GM21526 (cell line): ENCODE measurements around the gene STAP1.

ENCODE experiments used
- ATAC-seq: cut with Tn5 transposase; IDR thresholded peaks from one replicate; pipeline ENCODE4 v1.9.1; 2021; ENCODE audit warnings: moderate library complexity; ENCODE audit not compliant: unreplicated experiment, low FRiP score

The STAP1 gene

DNA sequence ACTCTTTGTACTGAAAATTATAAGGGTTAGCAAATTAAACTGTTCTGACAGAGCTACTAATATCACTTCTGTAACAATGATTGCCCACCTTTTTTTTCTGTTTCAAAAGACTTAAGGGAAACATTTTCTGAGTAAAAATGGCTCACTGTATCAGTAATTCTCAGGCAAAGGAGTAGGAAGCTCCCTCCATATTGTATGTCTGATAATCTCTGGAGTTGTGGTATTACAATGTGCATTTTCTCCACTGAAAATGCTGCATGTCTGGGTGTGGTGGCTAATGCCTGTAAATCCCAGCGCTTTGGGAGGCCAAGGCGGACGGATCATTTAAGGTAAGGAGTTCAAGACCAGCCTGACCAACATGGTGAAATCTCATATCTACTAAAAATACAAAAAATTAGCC, 4.4 kb upstream of the STAP1 start:
- no peak for ATAC-seq

DNA sequence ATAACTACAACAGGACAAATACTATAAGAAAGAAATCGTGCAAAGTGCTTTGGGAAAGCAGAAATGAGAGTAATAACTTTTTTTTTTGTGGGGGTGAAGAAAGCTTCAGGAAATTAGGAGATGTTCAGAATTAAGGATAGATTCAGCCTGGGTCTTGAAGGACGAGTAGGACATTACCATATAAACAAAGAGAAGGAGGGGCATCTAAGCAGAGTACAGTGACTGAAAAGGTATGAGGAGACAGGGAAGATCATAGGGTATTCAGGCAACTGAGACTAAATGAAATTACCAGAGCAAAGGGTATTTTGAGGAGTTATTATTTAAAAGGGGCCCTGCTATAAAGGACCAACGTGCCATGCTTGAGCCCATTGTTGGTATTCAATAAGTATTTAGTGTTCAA, 3.1 kb upstream of the STAP1 start:
- no peak for ATAC-seq

DNA sequence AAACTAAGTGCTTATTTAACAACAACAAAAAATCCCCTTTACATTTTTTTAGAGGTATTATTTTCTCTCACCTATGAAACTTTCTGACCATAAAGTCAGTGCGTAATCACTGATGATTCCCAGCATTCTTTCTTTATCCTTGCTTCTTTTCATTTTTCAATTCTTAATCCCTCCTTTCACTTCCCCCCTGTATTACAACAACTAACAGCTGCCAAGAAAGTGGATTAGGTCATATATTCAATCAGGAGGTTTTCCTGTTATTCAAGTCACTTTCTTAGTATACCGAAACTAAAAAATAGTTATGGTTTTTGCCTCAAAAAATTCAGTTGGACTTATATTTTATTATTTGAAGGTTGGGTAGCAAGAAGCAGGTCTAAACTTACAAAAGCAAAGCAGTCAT, 2.1 kb upstream of the STAP1 start:
- no peak for ATAC-seq

DNA sequence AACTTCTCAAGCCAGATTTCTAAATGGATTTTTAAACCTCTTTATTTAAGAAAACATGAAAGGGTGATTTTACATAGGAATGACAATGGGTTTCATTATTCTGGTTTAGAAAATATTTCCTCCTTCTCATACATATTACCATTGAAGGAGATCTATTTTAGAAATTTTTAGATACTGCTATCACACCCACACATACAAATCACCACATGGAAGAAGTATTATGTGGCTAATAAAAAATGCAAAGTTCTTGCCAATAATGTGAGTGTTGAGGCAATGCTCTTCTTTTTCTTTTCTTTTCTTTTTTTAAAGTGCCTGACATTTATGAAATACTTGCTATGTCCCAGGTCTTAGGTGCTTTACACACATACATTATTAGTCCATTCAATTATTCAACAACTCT, 6.8 kb downstream of the STAP1 start:
- no peak for ATAC-seq

DNA sequence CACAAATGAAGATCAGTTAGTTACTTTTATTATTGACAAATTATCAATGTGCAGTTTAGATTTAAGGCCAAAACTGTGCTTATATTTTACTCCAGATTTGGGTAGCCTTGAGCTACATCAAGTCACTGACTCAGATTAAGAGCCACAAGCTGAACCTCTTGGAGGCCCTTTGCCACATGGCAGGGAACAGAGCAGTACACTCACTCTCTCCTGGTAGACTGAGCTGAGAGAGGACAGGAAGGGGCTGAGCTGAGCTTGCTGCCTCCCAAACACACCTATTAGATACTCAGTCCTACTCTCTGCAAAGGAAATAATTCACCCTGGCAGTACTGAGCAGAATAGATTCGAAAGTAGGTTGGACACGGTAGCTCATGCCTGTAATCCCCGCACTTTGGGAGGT, 7.8 kb downstream of the STAP1 start:
- ATAC-seq, result no peak

DNA sequence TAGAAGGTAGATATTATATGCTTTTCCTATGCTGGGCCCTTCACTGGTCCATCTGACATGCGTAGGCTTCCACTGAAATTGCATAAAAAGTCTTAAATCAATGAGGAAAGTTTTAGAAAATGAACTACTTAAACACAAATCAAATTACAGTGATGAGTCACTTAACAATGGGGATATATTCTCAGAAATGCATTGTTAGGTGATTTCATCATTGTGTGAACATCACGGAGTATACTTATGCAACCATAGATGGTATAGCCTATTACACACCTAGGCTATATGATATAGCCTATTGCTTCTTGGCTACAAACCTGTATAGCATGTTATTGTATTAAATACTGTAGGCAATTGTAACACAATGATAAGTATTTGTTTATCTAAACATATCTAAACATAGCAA, 10.3 kb downstream of the STAP1 start:
- no peak for ATAC-seq

DNA sequence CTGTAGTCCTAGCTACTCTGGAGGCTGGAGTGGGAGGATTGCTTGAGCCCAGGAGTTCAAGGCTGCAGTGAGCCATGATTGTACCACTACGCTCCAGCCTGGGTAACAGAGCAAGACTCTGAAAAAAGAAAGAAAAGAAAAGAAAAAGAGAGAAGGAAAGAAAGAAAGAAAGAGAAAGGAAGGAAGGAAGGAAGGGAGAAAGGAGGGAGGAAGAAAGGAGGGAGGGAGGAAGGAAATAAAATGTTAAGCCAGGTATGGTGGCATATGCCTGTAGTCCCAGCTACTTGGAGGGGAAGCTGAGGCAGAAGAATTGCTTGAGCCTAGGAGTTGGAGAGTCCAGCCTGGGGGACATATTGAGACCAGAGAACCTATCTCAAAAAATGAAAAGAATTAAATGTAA, 12.0 kb downstream of the STAP1 start:
- no peak for ATAC-seq

DNA sequence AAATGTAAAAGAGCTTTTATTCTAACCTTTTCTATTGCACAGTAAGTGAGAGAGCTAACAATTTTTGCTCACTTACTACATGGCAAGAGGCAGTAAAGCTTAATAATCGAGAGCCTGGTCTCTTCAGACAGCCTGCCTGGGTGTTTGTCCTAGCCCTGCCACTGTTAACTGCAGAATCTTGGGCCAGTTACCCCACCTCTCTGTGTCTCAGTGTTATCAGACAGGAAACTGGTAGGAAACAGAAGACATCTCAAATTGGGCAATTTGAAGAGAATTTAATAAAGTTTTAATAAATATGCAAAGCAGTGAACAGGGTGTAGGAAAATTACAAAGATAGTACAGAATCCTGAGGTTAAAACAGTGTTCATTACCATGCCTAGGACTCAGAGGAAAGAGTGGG, 13.4 kb downstream of the STAP1 start:
- ATAC-seq, result no peak

DNA sequence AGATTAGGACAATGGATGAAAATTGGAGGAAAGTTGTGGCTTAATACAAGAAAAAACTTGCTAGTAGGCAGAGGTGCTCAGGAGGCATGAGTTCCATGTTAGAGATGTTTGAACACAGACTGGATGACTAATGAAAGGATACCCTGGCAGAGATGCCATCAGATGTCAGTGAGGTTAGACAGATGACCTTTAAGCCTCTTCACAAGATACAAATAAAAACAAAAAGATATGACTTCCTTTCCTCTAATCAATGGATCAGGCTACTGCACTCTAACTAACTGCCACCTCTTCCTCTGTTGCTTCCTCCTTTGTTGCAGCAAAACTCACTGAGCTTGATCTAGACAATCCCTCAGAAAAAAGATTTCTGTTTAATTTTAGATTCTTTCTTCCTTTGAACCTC, 14.7 kb downstream of the STAP1 start:
- no peak for ATAC-seq

DNA sequence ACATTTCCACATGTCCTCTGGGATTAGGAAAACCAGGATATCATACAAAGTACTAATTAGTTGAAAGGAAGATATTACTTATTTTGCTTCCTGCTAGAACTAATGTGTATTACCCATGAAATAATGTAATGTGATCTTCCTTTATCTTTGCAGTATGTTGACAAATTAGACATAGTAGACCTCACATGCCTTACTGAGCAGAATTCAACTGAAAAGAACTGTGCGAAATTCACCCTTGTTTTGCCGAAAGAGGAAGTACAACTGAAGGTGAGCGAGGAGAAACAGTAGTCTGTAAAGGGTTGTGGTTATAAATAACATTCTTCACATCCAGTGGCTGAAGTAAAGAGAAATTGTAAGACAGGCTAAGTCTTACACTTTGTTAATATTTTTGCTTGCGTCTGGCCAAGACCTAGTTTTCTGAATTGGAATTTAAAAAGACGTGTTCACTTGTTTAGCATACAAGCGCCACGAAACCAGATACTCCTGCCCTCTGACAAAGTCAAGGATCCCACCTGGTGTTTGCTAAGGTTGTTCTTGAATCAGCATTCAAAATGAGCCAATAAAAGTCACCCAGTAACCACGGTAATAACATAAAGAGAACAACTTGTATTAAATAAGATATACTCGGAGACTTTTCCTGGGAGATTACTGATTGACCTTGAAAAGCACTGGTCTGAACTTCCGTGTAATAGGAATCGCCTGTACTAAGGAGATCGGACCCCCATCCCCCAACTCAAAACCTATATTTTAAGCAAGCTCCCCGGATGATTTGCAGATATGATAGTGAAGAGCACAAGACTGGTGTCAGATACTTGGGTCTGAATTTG, 16.9 kb downstream of the STAP1 start:
- peak; percentile 86 for ATAC-seq

DNA sequence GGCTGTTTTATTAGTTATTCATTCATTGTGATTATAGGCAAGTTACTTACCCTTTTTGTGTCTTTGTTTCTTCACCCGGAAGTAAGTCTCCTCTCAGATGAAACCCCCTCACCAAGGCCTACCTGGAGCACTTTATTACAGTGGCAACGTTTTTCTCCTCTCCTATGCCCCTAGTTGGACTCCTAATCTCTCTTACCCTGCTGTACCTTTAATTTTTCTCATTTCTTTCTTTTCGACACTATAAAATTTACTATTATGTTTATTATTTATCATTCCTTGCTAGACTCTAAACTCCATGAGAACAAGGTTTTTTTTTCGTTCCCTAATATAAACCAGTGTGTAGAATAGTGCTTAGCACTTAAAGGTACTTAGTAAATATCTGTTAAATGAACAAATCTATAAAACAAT, 17.5 kb downstream of the STAP1 start:
- ATAC-seq, result peak; percentile 9

DNA sequence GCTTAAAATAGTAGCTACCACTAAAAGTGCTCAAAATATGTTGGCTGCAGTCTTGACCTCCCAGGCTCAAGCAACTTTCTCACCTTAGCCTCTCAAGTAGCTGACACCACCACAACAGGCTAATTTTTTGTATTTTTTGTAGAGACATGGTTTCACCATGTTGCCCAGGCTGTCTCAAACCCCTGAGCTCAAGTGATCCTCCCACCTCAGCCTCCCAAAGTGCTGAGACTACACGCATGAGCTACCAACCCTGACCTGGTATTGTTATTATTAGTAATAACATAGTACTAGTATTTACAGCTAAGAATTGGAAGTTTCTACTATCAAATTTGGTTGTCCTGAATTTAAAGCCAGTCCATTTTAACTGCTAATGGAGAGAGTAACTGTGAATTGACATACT, 18.0 kb downstream of the STAP1 start:
- peak; percentile 45 for ATAC-seq

DNA sequence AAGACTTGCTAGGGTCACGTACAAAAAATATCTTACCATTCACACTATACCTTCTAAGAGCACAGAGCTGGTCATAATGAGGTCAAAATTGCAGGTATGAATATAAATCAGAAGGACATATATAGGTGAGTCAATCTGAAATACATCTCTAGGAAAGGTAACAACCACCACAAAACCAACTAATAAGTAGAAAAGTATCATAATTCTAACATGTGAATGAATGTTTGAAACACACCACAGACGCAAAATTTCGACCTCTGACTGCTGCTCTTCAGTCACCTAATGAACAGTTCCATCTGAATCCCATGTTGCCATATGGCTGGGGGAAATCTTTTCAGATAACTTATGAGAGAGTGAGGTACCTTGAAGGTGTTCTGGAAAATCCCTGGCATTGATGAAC, 22.1 kb downstream of the STAP1 start:
- no peak for ATAC-seq

DNA sequence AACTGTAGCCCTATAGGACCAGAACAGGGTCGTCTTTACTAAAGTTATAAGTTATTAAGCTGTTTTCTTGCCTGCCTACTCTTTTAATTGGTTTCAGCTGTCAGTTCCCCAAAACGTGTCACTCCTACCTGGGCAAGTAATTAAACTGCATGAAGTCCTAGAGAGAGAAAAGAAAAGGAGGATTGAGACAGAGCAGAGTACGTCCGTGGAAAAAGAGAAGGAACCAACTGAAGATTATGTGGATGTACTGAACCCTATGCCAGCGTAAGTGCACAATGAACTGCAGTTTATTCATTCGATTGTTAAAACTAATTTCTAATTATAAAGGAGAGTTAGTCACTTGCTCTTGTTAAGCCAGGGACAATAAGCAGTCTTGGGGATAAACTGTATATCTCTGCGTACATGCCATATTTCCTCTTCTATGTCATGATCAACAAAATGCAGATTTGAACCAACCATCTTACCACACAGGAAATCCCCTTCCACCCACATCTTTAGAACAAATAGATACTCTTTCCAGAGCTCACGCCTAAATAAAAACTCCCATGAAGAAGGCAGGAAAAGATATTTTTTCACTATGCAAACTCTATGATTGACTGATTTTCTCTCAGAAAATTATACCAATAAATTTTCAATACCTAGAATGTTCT, 22.8 kb downstream of the STAP1 start:
- peak; percentile 40 for ATAC-seq

DNA sequence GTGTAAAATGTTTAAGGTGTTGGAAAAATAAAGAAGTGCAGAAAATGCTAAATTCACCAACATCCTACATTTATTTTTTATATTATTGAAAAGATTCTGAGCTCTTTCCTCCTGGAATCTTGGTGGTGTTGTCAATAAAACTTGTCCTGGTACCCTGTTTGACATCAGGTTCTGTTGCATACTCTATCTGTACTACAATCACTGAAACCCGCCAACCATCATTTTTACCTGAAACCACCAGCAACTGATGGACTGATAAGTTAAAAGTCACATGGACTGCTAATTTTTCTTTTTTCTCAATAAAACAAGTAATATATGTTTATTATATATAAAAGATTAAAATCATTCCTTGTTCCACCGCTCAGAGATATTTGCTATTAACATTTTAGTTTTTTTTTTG, 23.4 kb downstream of the STAP1 start:
- no peak for ATAC-seq

DNA sequence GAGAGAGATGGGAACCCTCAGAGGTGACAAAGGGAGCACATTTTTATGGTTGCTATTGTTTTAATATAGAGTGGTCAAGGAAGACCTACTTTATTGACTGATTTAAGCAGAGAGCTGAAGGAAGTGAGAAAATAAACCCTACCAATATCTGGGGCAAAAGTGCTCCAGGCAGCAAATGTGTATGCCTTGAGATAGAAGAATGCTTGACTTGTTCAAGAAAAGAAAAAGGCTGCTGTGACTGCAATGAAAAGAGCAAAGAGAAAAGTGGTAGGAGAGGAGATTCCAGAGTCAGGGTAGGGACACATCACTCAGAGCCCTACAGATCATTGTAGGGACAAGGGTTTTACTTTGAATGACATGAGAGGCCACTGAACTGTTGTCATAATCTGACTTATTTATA, 26.0 kb downstream of the STAP1 start:
- ATAC-seq, result no peak

DNA sequence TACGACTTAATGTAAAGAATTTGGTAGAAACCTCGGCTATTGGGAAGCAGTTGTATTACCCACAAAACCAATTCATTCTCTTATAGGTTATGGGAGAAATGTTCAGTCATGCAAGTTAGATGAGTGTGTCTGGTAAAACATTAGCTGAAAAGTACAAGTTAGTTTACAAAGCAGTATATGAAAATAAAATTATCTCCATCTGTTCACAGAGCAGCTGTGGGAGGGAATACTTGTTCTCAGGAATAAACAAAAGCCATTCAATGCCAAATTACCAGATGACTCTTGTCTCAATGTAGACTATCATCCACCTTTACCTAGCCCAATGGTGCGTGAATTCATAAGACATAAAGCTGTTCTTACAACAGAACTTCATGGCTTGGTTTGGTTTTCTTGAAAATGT, 28.6 kb downstream of the STAP1 start:
- no peak for ATAC-seq

DNA sequence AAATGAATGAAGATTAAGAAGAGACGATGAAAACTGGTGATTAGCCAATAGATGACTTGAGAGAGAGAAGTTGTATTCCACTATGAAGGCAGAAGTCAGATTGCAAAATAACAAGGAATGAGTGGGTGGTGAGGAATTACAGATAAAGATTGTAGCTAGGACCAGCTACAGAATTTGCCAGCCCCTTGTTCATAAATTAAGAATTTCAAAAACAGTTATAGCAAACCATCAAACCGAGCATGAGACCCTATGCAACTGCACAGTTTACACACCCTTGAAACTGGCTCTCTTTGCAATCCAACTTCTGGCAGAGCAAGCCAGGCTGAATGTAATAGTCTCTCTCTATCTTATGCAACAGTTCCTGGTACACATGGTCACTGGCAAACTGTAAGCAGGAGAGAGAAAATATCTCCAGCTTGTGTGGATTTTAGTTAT, 35.2 kb downstream of the STAP1 start:
- ATAC-seq, result no peak

DNA sequence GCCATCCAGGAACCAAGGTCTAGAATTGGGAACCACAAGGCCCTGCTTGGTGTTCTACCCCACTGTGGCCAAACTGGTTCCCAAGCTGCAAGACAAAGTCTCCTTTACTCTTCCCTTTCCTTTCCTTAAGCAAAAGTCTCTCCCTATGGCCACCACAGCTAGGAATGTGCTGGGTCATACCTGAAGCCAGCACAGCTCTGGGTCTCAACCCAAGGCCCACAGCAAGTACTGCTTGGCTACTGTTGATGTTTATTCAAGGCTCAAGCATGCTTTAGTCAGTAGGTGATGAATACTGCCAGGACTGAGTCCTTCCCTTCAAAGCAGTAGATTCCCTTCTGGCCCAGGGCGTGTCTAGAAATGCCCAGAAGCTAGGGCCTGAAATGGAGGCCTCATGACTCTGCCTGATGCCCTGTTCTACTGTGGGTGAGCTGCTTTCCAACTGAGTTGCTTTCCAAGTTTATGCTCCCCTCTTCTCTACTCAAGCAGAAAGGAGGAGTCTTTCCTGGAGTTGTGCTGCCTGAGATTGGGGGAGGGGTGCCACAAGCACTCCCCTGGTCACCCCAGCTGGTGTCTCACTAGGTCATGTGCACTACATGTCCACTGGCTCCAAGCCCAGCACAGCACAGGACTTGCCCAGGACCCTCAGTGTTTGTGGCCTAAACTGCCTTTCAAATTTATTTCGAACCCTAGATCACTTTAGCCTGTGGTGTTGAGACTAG, 44.9 kb downstream of the STAP1 start:
- no peak for ATAC-seq

DNA sequence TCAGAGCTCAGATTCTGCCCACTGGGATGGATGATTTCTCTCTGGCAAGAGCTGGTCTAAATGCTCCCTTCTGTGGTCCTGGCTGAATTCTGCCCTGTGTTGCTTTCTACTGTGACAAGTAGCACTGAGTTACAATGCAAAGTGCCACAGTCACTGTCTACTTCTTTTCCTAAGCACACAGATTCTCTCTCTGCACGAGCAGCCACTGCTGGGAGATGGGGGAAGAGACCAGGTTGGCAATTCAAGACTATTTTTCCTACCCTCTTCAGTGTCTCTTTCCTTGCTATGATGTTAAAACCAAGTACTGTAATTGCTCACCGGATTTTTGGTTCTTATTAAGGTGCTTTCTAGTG, 45.5 kb downstream of the STAP1 start:
- ATAC-seq, result no peak

DNA sequence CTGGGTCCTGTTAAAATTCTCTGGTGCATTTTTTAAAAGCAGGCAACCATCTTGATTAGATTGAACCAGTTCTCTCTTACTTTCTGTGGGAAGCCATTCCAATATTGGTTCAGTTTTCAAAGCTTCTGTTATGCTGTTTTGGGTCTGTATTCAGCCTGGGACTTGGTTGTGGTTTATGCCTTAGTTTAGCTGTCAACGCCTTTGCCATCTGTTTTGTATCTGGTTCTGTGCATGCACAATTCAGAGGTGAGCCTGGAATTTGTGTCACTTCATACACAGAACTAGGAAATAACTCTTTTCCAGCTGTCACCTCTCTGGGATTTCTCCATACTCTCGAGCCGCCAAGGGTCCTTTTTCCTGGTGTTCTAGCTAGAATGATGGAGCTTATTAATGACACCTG, 46.2 kb downstream of the STAP1 start:
- ATAC-seq, result no peak

DNA sequence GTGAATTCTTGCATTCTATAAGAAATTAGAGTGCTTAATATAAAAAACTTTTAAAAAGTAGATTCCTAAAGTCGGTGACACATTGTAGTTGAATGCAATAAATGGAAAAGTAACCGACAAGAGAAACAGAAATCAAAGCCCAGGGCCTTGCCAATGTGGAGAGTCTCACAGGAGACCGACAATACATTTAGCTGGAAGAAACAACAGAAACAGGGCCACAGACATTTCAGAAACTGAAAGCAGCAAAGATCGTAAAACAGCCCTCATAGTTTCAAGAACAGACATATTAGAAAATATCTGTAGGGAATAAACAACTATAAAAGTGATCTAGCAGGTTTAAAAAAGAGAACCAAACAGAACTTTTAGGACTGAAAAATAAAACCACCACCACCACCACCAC, 49.5 kb downstream of the STAP1 start:
- ATAC-seq, result no peak
